GM19463 (cell line): ENCODE results near the gene TAF4.
"Not testable (repeated sequence)": the region's sequence is repeated elsewhere in the genome, so short reads cannot be mapped to it uniquely, and the experiment has no call there.

Experiments
- ATAC-seq: cut with Tn5 transposase; IDR thresholded peaks from one replicate; pipeline ENCODE4 v1.9.1; 2021; ENCODE audit warnings: mild to moderate bottlenecking, moderate library complexity; ENCODE audit not compliant: unreplicated experiment

The TAF4 gene

GRCh38 chr20:62065674-62066338 lies at the start of gene TAF4:
TAF4 (minus strand) TSS chr20:62065881; CDS start chr20:62065810, 71 bp downstream.
- ATAC-seq, result peak; percentile 63

- no peak for ATAC-seq
Observed at GRCh38 chr20:62114894-62115293, 49.2 kb upstream of the TAF4 start.

GRCh38 chr20:62112368-62112767 lies 46.7 kb upstream of the TAF4 start:
- ATAC-seq, result no peak

- ATAC-seq, result no peak
Observed at GRCh38 chr20:62111148-62111547, 45.5 kb upstream of the TAF4 start.

GRCh38 chr20:62105592-62105991 lies 39.9 kb upstream of the TAF4 start:
- ATAC-seq, result no peak

- no peak for ATAC-seq
Observed at GRCh38 chr20:62104791-62105345, 39.2 kb upstream of the TAF4 start.

- no peak for ATAC-seq
Observed at GRCh38 chr20:62104234-62104789, 38.6 kb upstream of the TAF4 start.

- ATAC-seq, result no peak
Observed at GRCh38 chr20:62103508-62104233, 38.0 kb upstream of the TAF4 start.

GRCh38 chr20:62101078-62101477 lies 35.4 kb upstream of the TAF4 start:
- ATAC-seq, result no peak

GRCh38 chr20:62097881-62098407 lies 32.3 kb upstream of the TAF4 start:
- no peak for ATAC-seq

- ATAC-seq, result no peak
Observed at GRCh38 chr20:62096421-62097380, 31.0 kb upstream of the TAF4 start.

GRCh38 chr20:62089393-62089792 lies 23.7 kb upstream of the TAF4 start:
- no peak for ATAC-seq

- ATAC-seq, result no peak
Observed at GRCh38 chr20:62088258-62089127, 22.8 kb upstream of the TAF4 start.

- ATAC-seq, result no peak
Observed at GRCh38 chr20:62087632-62088031, 22.0 kb upstream of the TAF4 start.

GRCh38 chr20:62087227-62087626 lies 21.5 kb upstream of the TAF4 start:
- ATAC-seq, result no peak

- no peak for ATAC-seq
Observed at GRCh38 chr20:62085206-62085605, 19.5 kb upstream of the TAF4 start.

GRCh38 chr20:62084224-62084623 lies 18.5 kb upstream of the TAF4 start:
- not testable (repeated sequence) for ATAC-seq

GRCh38 chr20:62083312-62083711 lies 17.6 kb upstream of the TAF4 start:
- no peak for ATAC-seq

GRCh38 chr20:62080249-62080990 lies 14.7 kb upstream of the TAF4 start:
- no peak for ATAC-seq
